ENCODE measurements around the gene SCYGR2. TPM values are rescaled to one million over a fixed set of nuclear protein-coding genes. Genes with fewer than 3 reads are reported as not detected.
A peak's percentile ranks its signal among the peaks of the same experiment; 100 is the strongest.

SCYGR2 gene
- polyA plus RNA-seq, 1 of the 3 experiments (the other 2 are of a cell fraction), result not detected

- Histone ChIP-seq H2AFZ (ENCODE audit: low read depth) (no peak overlapping the region), H3K79me2 (ENCODE audit: insufficient read depth) (no peaks in the 10 kb centered on the region), H3K4me1 (ENCODE audit: control insufficient read depth in 1 of 2, insufficient read depth in 2 of 2, low read depth in 1 of 2, low read length in 1 of 2) (no peaks in the 10 kb centered on the region), H3K9me3 (0 out of 2 replicates have a peak, but pooled peaks cover 3% of the 10 kb centered on the region), H3F3A (replicated peaks; ENCODE audit: insufficient read depth) (no peaks in the 10 kb centered on the region), H3K27ac (ENCODE audit: low read depth in 2 of 2, low read length in 1 of 2) (no peak overlapping the region), H3K4me2 (no peak overlapping the region), H4K20me1 (ENCODE audit: insufficient read depth) (no peaks in the 10 kb centered on the region), H3K27me3 (ENCODE audit: insufficient read depth) (no peaks in the 10 kb centered on the region), H3K4me3 (ENCODE audit: low read depth in 2 of 2, low read length in 1 of 2) (no peak overlapping the region), H3K36me3 (replicated peaks in 1 of 2; ENCODE audit: control insufficient read depth in 1 of 2, insufficient read depth in 2 of 2, low read length in 1 of 2) (no peaks in the 10 kb centered on the region), H3K9me2 (no peaks in the 10 kb centered on the region), H3K9ac (no peak overlapping the region)
- 0 out of 2 replicates have a peak, but pooled peaks have one; percentile 8 for TF ChIP-seq RAD21 (IDR thresholded peaks at IDR 0.05; ENCODE audit: low read length)
- no peak for TF ChIP-seq RXRA (IDR thresholded peaks at IDR 0.05; ENCODE audit: borderline replicate concordance, low read depth)
- WGBS (ENCODE audit: low lambda C conversion rate), result 62% methylated on average over 2 of the region's 2 CpGs
- POLR2A ChIA-PET, result no interaction called here
- no peak for DNase-seq
- CTCF ChIA-PET, result interaction anchor here (0.8 to 1.9 kb wide), 5 partner anchors 9 to 173 kb away, joined by 3 to 5 read pairs (median 3); no protein-coding TSS in a partner anchor
These were observed 20.1 kb upstream of the SCYGR2 start for GRCh38 chr2:227578642-227579041.

- POLR2A ChIA-PET, result no interaction called here
- 95% methylated on average over 1 of the region's 1 CpG for WGBS (ENCODE audit: low lambda C conversion rate)
- CTCF ChIA-PET, result interaction anchor here (0.9 to 1.0 kb wide), 2 partner anchors 15 to 186 kb away, joined by 3 to 4 read pairs; no protein-coding TSS in a partner anchor
- no peaks in the 10 kb centered on the region for H3K27me3 ChIP-seq (ENCODE audit: insufficient read depth)
- H4K20me1 ChIP-seq (ENCODE audit: insufficient read depth), result no peaks in the 10 kb centered on the region
- no peak for DNase-seq
- H3K4me1 ChIP-seq (ENCODE audit: control insufficient read depth in 1 of 2, insufficient read depth in 2 of 2, low read depth in 1 of 2, low read length in 1 of 2), result no peaks in the 10 kb centered on the region
- H3K36me3 ChIP-seq (replicated peaks in 1 of 2; ENCODE audit: control insufficient read depth in 1 of 2, insufficient read depth in 2 of 2, low read length in 1 of 2), result no peaks in the 10 kb centered on the region
- H3K27ac ChIP-seq (ENCODE audit: low read depth in 2 of 2, low read length in 1 of 2), result no peak overlapping the region
- no peak overlapping the region for H2AFZ ChIP-seq (ENCODE audit: low read depth)
- H3K4me3 ChIP-seq (ENCODE audit: low read depth in 2 of 2, low read length in 1 of 2), result no peak overlapping the region
- H3K79me2 ChIP-seq (ENCODE audit: insufficient read depth), result no peaks in the 10 kb centered on the region
- no peak overlapping the region for H3K4me2 ChIP-seq
- TF ChIP-seq MXI1 (IDR thresholded peaks at IDR 0.05; ENCODE audit: low read depth, low read length), result no peak
- no peak for TF ChIP-seq PBX3 (IDR thresholded peaks at IDR 0.05)
- TF ChIP-seq FOSL2 (IDR thresholded peaks at IDR 0.05; ENCODE audit: borderline replicate concordance, low read depth), result no peak
- TF ChIP-seq ELF1 (IDR thresholded peaks at IDR 0.05), result no peak
- TF ChIP-seq JUND (IDR thresholded peaks at IDR 0.05), result no peak
- no peak for TF ChIP-seq IRF3 (IDR thresholded peaks at IDR 0.05; ENCODE audit: low read depth, low read length)
- TF ChIP-seq GATA2 (CRISPR knock-in tag; IDR thresholded peaks at IDR 0.05), result no peak
- TF ChIP-seq EZH2phosphoT487 (IDR thresholded peaks at IDR 0.05; ENCODE audit: borderline replicate concordance, low read depth), result no peak
- TF ChIP-seq MEF2A (IDR thresholded peaks at IDR 0.05; ENCODE audit: borderline replicate concordance, low read depth), result no peak
- TF ChIP-seq FOXJ3 (CRISPR knock-in tag; IDR thresholded peaks at IDR 0.05), result no peak
- H3F3A ChIP-seq (replicated peaks; ENCODE audit: insufficient read depth), result no peaks in the 10 kb centered on the region
- no peak overlapping the region for H3K9ac ChIP-seq
- H3K9me3 ChIP-seq, result 0 out of 2 replicates have a peak, but pooled peaks cover 3% of the 10 kb centered on the region
- no peaks in the 10 kb centered on the region for H3K9me2 ChIP-seq
These were observed 18.9 kb upstream of the SCYGR2 start for GRCh38 chr2:227579791-227580190.
